Measurements from ENCODE around the gene FGF1.

The FGF1 gene

DNA sequence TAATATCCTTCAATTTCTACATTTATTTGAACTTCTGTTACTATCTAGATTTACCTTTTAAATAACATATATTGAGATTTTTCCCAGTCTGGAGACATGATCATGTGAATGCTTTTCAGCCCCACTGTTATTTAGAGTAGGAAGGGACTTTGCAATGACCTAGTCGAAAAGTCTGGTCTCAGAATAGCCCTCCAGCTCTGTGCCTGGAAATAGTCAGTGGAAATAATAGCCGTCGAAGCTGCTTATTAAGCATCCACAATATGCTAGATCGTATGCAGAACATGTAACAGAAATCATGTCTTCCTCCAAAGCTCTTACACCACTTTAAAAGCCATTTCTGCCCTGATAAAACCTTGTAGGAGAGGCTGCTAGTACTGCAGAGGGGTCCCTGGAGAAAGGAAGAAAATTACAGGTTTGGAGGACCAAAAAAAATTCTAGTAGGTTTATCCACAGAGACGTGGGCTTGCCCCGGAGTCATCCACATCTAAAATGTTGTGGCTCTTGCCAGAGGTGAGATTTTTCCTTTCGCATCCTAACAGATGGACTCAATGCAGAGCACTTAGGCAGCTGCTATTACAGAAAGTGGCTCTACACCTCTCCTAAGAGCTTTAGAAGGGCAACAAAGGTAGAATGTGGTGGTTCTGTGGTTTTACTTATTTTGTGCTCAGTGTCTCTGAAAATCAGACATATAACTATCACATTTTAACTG lies 2.5 kb upstream of the FGF1 start:
- H3K4me3 ChIP-seq (ENCODE audit: low read depth, low read length), result no peak overlapping the region
- TF ChIP-seq, protein P1, sequence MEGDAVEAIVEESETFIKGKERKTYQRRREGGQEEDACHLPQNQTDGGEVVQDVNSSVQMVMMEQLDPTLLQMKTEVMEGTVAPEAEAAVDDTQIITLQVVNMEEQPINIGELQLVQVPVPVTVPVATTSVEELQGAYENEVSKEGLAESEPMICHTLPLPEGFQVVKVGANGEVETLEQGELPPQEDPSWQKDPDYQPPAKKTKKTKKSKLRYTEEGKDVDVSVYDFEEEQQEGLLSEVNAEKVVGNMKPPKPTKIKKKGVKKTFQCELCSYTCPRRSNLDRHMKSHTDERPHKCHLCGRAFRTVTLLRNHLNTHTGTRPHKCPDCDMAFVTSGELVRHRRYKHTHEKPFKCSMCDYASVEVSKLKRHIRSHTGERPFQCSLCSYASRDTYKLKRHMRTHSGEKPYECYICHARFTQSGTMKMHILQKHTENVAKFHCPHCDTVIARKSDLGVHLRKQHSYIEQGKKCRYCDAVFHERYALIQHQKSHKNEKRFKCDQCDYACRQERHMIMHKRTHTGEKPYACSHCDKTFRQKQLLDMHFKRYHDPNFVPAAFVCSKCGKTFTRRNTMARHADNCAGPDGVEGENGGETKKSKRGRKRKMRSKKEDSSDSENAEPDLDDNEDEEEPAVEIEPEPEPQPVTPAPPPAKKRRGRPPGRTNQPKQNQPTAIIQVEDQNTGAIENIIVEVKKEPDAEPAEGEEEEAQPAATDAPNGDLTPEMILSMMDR (IDR thresholded peaks at IDR 0.05; ENCODE audit: control insufficient read depth, extremely low read depth, insufficient read depth), result no peak
- DNase-seq (ENCODE audit: low read depth), result no peak

DNA sequence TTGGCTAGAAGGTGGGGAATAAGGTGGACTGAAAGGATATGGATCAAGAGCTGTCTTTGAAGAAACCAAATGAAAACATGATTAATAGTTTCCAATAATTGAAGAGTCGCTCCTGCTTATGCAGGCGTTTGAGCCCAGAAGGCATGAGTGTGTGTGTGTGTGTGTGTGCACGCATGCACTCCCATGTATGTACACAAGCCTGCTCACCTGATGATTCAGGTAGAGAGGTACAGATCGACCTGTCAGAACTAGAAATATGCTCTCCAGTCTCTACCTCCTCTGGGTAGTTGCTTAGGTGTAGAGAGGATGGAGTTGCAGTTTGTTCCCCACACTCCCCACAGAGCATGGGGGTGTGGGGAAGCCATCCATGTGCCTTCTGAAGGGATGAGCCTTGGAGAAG lies 1.1 kb upstream of the FGF1 start:
- TF ChIP-seq, protein P1 (IDR thresholded peaks at IDR 0.05; ENCODE audit: control insufficient read depth, extremely low read depth, insufficient read depth), result no peak
- DNase-seq (ENCODE audit: low read depth), result no peak
- no peak overlapping the region for H3K4me3 ChIP-seq (ENCODE audit: low read depth, low read length)

DNA sequence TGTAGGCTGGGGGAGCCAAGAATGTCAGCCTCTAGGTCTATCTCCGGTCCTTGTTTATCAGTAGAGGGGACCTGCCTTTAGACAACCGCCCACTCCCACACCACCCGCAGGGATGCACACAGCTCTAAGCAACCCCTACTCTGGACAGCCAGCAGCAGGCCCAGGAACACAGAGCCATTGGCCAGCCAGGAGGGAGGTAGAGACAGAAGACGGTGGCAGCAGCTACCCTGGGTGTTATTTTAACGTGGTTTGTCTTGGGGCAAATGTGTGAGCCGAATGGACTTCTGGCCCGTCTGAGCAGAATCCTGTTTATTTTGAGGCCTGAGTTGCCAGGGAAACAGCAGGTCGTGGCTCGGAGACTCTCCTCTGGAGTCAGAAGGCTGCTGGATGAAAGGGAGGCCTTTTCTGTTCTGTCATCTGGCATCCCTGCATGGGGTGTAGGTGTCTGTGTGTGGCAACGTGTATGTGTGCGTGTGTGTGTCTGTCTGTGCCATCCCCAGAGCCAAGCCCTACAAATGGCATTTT lies 382 bp upstream of the FGF1 start:
- TF ChIP-seq, protein P1 (IDR thresholded peaks at IDR 0.05; ENCODE audit: control insufficient read depth, extremely low read depth, insufficient read depth), result no peak
- no peak for DNase-seq (ENCODE audit: low read depth)
- H3K4me3 ChIP-seq (ENCODE audit: low read depth, low read length), result no peak overlapping the region

DNA sequence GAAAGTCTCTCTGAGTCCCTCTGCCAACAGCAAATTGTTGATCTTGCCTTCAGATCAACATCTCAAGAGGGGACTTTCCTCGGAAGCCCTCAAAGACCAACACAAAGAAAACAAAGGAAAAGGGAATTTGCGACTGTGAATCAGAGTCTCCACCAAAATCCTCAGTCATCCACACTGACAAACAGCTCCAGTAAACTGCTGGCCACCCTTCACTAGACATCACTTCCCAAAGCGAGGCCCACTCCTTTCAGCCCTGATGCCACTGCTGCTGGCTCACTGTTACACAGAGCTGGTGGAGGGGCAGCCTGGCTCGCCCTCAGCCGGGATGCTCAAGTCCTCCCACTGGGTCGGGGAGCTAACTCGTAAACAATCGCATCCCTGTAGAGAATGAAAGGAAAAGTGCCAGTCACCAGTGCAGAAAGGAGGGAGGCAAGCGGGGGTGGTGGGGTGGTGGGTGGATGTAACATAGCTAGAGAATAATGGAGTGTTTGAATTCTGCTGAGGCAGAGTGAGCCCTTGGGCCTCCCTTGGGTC lies 1.3 kb downstream of the FGF1 start:
- TF ChIP-seq, protein P1 (IDR thresholded peaks at IDR 0.05; ENCODE audit: control insufficient read depth, extremely low read depth, insufficient read depth), result no peak
- no peak overlapping the region for H3K4me3 ChIP-seq (ENCODE audit: low read depth, low read length)
- no peak for DNase-seq (ENCODE audit: low read depth)

DNA sequence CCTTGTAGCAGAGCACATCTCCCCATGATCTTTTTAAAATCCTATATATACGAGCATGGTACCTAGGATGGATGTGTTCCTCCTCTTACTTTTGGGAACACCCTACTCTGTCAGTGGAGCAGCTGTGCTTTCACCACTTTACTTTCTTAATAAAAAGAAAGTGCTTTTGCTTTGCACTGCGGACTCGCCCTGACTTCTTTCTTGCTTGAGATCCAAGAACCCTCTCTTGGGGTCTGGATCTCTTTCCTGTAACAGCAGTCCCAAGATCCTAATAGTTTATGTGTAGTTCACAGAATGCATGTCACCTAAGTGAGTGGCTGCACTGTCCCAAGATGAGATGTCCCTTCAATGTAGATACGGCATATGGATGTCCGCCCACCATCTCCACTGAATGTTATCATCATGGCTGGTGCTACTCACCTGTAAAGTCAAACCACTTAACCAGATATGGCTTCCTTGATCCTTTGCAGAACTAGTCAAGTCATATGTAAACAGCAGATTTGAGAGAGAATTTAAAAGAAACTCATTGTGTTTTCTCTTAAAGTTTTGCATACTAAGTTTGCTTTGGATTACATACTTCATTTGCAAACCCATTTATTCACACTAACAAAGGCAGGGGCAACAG lies 1.9 kb downstream of the FGF1 start:
- TF ChIP-seq, protein P1 (IDR thresholded peaks at IDR 0.05; ENCODE audit: control insufficient read depth, extremely low read depth, insufficient read depth), result no peak
- no peak overlapping the region for H3K4me3 ChIP-seq (ENCODE audit: low read depth, low read length)
- no peak for DNase-seq (ENCODE audit: low read depth)

DNA sequence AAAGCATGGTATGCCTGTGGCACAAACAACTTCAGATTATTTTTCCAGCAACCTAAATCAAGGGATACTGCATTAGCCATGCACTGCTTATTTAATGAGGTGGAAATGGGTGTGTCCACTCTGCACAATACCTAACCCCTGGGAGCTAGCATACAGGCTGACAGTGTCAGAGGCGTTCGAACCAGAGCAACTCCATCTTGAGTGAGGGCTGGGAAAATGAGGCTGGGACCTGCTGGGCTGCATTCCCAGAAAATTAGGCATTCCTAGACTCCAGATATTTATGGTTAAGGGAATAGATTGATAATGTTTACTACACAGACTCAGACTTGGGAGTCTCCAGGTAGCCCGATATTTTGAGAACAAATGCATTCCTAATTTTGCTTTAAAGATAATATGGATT lies 2.8 kb downstream of the FGF1 start:
- TF ChIP-seq, protein P1 (IDR thresholded peaks at IDR 0.05; ENCODE audit: control insufficient read depth, extremely low read depth, insufficient read depth), result no peak
- DNase-seq (ENCODE audit: low read depth), result no peak
- no peak overlapping the region for H3K4me3 ChIP-seq (ENCODE audit: low read depth, low read length)
